ENCODE data around the gene SLCO3A1.

The SLCO3A1 gene

DNA sequence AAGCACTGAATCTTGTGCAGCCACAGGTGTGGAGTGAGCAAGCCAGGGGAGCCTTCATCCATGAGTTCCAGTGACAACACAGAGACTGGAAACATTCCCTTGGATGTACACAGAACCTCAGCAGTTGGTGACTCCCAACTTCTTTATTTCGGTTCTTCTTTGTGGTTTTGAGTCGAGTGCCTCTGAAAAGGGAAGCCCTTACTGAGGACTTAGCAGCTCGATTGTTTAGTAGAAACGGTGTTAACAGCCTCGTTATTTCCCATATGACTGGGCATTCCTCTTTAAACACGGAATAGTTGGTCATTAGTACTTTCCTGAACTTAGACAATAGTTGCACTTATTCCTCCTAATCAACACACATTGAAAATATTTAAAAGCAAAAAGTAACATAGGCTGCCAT, 7.7 kb downstream of the SLCO3A1 start:
- no peak for DNase-seq (ENCODE audit: low read depth)

- DNase-seq (ENCODE audit: low read depth) = no peak
Measured at GRCh38 chr15:91862891-91863504, 9.5 kb downstream of the SLCO3A1 start.

DNA sequence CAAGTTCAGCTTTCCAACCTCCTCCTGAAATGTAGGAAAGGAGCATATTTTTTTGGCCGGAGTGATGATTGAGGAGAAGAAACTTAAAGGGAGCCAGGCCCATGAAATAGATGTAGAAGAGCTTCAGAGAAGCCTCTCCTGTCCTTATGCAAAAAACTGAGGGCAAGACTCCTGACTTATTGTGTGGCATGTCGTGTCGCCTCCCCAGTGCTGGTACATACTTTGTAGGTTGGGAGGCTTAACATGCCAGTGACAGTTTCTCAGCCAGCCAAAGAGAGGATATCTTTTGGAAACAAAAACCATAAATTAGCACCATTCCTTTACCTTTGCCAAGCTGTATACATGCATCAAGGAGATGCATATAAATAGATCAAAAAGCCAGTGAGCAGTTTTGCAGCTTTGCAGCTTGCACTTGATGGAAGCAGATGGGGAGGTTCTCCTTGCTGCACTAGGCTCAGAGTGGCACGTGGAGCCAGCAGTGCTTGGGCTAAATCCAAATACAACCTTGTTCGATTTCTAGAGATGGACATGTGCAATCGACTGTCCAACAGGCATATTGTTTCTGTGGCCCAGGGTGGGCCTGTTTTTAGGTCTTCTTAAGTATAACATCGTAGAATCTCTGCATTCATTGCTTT, 10.2 kb downstream of the SLCO3A1 start:
- DNase-seq (ENCODE audit: low read depth) = no peak

GRCh38 chr15:91864664-91865063, 11.2 kb downstream of the SLCO3A1 start:
- no peak for DNase-seq (ENCODE audit: low read depth)

DNA sequence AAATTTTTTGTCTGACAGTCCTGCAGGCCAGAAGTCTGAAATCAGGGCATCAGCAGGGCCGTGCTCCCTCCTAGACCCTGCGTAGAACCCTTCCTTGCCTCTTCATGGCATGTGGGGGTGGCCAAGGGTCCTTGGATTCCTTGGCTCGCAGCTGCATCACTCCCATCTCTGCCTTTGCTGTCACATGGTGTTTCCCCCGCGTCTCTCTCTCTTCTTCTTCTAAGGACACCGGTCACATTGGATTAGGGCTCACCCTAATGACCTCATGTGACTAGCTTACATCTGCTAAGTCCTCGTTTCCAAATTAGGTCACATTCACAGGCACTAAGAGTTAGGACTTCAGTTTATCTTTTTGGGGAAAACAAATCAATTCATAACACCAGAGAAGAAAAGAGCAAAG, 12.0 kb downstream of the SLCO3A1 start:
- no peak for DNase-seq (ENCODE audit: low read depth)

- no peak for DNase-seq (ENCODE audit: low read depth)
Measured at GRCh38 chr15:91865950-91866349, 12.4 kb downstream of the SLCO3A1 start.

DNA sequence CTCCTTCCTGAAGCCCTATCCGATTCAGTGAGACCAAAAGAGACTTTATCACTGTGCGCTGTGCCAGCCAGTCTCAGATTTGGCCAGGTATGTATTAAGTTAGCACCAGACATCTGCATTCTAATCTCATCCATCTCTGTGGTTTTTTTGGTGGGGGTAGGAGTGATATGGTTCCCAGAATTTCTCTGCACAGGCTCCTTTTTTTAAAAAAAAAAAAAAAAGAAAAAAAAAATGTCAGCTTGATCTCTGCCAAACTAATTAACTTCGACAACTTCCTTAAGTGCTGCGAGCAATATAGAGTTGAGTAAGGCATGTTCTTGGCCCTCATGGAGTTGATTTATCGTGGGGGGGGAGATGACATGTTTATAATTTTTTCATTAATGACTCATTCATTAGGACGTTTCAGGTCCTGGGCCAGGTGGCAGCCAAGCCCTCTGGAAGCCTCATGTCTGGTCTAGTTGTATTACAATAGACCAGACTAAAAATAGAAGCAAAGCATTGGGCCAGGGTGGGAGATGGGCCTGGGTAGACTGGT, 12.9 kb downstream of the SLCO3A1 start:
- no peak for DNase-seq (ENCODE audit: low read depth)

DNA sequence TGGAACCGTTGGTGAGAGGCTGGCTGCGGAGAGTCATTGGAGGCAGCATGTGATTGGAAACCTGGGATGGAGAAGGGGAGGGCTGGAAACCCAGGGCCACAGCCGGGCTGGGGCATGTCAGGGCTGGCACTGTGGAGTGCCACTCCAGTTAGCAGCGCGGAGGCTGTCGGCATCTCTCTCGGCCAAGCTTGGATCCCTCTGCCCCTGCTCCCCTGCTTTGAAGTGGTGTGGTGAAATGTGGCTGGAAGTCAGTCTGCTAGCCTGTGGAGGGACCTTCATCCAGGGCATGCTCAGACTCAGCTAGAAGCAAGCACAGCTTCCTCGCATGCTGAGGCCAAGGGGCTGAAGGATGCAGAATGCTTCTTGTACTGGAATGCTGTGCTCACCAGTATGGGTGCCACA, 13.5 kb downstream of the SLCO3A1 start:
- no peak for DNase-seq (ENCODE audit: low read depth)

- DNase-seq (ENCODE audit: low read depth) = no peak
Measured at GRCh38 chr15:91867581-91868026, 14.1 kb downstream of the SLCO3A1 start.

GRCh38 chr15:91870876-91871537, 17.5 kb downstream of the SLCO3A1 start:
- no peak for DNase-seq (ENCODE audit: low read depth)

GRCh38 chr15:91871837-91872236, 18.3 kb downstream of the SLCO3A1 start:
- DNase-seq (ENCODE audit: low read depth) = no peak

GRCh38 chr15:91872356-91873137, 19.0 kb downstream of the SLCO3A1 start:
- DNase-seq (ENCODE audit: low read depth) = no peak

GRCh38 chr15:91873138-91873536, 19.6 kb downstream of the SLCO3A1 start:
- DNase-seq (ENCODE audit: low read depth) = no peak

- no peak for DNase-seq (ENCODE audit: low read depth)
Measured at GRCh38 chr15:91874171-91874570, 20.7 kb downstream of the SLCO3A1 start.

DNA sequence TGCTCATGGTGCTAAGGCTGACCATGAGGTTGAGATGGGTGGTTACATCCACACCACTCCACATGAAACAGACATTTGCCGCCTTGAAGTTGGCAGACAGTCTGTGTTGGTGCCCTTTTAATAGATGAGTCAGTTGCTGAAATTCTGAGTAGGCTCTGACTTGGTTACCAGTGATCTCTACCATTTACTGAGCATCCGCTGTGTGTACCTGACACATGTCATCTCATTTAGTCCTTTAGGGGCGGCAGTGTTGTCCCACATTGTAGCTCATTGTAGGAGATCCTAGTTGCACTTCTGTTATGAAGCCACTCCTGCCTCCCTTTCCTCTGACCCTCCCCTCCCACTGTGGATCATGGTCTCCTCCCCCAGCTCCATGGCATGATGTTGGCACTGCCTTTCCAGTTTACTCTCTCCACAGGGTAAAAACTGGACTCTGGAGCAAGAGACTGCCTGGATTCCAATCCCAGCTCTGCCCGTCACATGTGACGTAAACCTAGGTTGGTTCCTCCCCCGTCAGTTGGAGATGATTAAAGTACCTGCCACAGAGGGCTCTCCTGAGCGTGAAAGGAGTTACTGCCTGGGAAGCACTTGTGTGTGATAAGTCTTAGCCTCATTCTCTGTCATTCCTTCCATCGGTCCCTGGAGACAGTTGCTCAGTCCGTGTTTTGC, 21.6 kb downstream of the SLCO3A1 start:
- DNase-seq (ENCODE audit: low read depth) = no peak

DNA sequence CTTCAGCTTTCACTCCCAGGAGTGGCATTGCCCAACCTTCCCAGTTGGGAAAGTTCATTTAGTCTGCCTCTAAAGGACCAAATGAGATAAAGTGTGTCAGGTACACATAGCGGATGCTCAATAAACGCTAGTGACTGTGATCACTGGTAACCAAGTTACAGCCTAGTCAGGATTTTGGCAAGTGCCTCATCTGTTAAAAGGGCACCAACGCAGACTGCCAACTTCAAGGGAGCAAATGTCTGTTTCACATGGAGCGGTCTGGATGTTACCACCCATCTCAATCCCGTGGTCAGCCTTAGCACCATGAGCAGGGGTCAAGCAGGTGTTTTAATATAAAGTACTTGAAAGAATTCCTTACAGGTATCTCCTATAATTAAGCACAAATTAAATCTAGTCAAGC, 22.7 kb downstream of the SLCO3A1 start:
- no peak for DNase-seq (ENCODE audit: low read depth)

GRCh38 chr15:91878319-91878870, 24.9 kb downstream of the SLCO3A1 start:
- DNase-seq (ENCODE audit: low read depth) = no peak

DNA sequence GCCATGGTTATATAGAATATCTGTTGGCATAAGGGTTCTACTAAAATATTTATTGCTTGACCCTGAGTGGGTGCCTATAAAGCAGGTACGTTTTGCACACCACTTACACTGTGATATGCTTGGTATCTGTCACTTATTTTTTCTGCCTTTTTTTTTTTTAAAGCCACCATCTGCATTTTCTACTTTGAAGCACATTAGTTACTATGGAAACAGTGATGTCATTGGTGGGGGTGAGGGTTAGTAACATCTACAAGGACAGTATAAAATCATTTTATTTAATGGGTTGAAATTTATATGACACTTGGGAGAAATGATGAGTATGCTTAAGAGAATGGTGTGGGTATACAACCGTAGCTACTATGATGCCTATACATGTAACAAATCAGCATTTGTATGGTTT, 25.6 kb downstream of the SLCO3A1 start:
- no peak for DNase-seq (ENCODE audit: low read depth)

DNA sequence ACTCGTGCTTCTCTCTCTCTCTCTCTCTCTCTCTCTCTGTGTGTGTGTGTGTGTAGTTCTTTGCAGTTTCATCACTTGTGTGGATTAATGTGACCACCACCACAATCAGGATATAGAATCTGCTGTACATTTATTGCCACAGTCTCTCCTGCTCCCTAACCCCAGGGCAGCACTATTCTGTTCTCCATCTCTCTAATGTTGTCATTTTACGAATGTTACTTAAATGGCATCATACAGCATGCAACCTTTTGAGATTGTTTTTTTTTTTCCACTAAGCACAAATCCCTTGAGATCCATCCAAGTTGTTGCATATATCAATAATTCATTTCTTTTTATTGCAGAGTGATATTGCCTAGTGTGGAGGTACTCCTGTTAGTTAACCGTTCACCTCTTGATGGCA, 26.9 kb downstream of the SLCO3A1 start:
- no peak for DNase-seq (ENCODE audit: low read depth)

GRCh38 chr15:91881569-91882297, 28.2 kb downstream of the SLCO3A1 start:
- DNase-seq (ENCODE audit: low read depth) = no peak
